ENCODE data around the gene TTC34. TPM values are rescaled to one million over a fixed set of nuclear protein-coding genes. Genes with fewer than 3 reads are reported as not detected.
A peak's percentile ranks its signal among the peaks of the same experiment; 100 is the strongest.

The TTC34 gene
- total and polyA plus RNA-seq, 2 donors from 2014 or later: 0.15 to 2.4 TPM

DNA sequence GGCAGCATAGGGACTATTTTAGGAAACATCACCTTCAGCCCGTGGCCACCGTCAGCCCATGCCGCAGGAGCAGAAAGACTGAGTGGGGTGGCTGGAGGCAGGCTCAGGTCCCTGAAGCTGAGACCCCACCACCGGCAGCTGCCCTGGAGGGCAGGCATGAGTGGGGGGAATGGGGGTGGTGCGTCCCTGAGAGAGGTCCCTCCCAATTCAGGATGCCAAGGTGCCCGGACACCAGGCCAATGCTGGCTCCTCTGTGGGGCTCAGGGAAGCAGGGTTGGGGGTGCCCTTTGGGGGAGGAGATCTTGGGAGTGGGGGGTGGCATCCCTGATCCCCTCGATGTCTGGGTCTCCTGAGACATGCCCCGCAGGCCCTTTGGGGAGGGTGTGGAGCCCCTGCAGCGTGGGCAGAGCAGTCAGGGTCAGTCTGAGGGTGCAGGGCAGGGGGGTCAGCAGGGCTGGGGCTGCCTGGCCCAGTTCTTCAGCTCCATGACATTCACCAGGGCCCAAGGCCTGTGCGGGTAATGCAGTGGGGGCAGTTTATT is 998 bp upstream of the TTC34 start:
- DNase-seq (peak in 2 of 5 donors; percentile 34 to 58), FAIRE-seq (no peak)
- Histone ChIP-seq H3K9me3 (ENCODE audit: control insufficient read depth in 2 of 3, insufficient read depth in 1 of 3, low read length in 3 of 3) (no peaks in the 10 kb centered on the region), H3K4me1 (ENCODE audit: control insufficient read depth in 2 of 3, insufficient read depth in 2 of 3, low read depth in 1 of 3, low read length in 3 of 3) (no peaks in the 10 kb centered on the region), H3K27me3 (ENCODE audit: control insufficient read depth, insufficient read depth, low read length) (peaks cover 3% of the 10 kb centered on the region), H3K27ac (ENCODE audit: low read depth in 2 of 2, low read length in 2 of 2) (no peak overlapping the region), H3K4me3 (ENCODE audit: low read length in 3 of 3) (no peak overlapping the region), H3K9ac (ENCODE audit: low read length in 3 of 3) (no peak overlapping the region), H3K36me3 (ENCODE audit: control insufficient read depth in 2 of 3, insufficient read depth in 3 of 3, low read length in 3 of 3) (no peaks in the 10 kb centered on the region)
- intact Hi-C loops (cut with DNase I): no loop called here
- TF ChIP-seq, protein P1, sequence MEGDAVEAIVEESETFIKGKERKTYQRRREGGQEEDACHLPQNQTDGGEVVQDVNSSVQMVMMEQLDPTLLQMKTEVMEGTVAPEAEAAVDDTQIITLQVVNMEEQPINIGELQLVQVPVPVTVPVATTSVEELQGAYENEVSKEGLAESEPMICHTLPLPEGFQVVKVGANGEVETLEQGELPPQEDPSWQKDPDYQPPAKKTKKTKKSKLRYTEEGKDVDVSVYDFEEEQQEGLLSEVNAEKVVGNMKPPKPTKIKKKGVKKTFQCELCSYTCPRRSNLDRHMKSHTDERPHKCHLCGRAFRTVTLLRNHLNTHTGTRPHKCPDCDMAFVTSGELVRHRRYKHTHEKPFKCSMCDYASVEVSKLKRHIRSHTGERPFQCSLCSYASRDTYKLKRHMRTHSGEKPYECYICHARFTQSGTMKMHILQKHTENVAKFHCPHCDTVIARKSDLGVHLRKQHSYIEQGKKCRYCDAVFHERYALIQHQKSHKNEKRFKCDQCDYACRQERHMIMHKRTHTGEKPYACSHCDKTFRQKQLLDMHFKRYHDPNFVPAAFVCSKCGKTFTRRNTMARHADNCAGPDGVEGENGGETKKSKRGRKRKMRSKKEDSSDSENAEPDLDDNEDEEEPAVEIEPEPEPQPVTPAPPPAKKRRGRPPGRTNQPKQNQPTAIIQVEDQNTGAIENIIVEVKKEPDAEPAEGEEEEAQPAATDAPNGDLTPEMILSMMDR (IDR thresholded peaks at IDR 0.05; ENCODE audit: borderline replicate concordance, extremely low read depth, insufficient read depth): no peak

DNA sequence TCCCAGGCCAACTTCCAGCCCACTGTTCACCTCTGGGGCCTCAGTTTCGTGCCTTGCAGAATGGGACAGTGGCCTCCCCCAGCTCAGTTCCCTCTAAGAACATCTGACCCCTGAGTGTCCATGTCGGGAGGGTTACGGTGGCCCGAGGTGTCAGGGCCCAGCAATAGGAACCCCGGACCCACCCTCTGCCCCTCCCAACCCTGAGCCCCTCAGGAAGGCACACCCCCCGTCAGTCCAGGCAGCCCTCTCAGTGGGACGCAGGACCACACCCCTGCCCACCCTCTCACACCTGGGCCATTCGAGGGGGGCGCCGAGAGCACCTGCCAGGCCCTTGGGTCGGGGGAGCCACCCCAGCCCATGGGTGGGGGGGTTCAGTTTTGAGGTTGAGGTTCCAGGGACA is 447 bp downstream of the TTC34 start:
- no peak overlapping the region for H3K27ac ChIP-seq (ENCODE audit: low read depth in 2 of 2, low read length in 2 of 2)
- H3K4me3 ChIP-seq (ENCODE audit: low read length in 3 of 3): no peak overlapping the region
- intact Hi-C loops (cut with DNase I): no loop called here
- peaks cover 0 to under 1% (median 0%) of the 10 kb centered on the region in 3 donors for H3K9me3 ChIP-seq (ENCODE audit: control insufficient read depth in 2 of 3, insufficient read depth in 1 of 3, low read length in 3 of 3)
- FAIRE-seq (no peak), DNase-seq (peak in 2 of 5 donors; percentile 33 to 44)
- TF ChIP-seq, protein P1 (IDR thresholded peaks at IDR 0.05; ENCODE audit: borderline replicate concordance, extremely low read depth, insufficient read depth): no peak
- H3K4me1 ChIP-seq (ENCODE audit: control insufficient read depth in 2 of 3, insufficient read depth in 2 of 3, low read depth in 1 of 3, low read length in 3 of 3): no peaks in the 10 kb centered on the region
- no peaks in the 10 kb centered on the region for H3K36me3 ChIP-seq (ENCODE audit: control insufficient read depth in 2 of 3, insufficient read depth in 3 of 3, low read length in 3 of 3)
- peaks cover 1% of the 10 kb centered on the region for H3K27me3 ChIP-seq (ENCODE audit: control insufficient read depth, insufficient read depth, low read length)
- no peak overlapping the region for H3K9ac ChIP-seq (ENCODE audit: low read length in 3 of 3)

DNA sequence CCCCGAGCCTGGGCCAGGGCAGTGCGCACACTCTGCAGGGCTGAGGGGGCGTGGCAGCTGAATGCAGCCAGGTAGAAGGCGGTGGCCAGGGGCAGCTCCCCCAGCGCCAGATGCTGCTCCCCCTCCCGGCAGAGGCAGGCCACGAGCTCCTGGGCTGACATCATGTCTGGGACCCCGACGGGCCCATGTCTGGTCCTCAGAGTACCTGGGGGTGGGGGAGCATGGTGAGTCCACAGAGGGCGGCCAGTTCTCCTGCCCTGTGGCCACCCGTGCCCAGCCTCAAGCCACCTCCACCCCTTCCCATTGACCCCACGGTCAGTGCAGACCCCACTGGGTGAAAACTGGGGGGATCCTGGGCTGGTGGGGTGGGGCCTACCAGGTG is 838 bp downstream of the TTC34 start:
- no peaks in the 10 kb centered on the region for H3K4me1 ChIP-seq (ENCODE audit: control insufficient read depth in 2 of 3, insufficient read depth in 2 of 3, low read depth in 1 of 3, low read length in 3 of 3)
- no peaks in the 10 kb centered on the region for H3K36me3 ChIP-seq (ENCODE audit: control insufficient read depth in 2 of 3, insufficient read depth in 3 of 3, low read length in 3 of 3)
- DNase-seq (peak in 1 of 5 donors; percentile 65), FAIRE-seq (no peak)
- intact Hi-C loops (cut with DNase I): no loop called here
- no peak overlapping the region for H3K4me3 ChIP-seq (ENCODE audit: low read length in 3 of 3)
- H3K27me3 ChIP-seq (ENCODE audit: control insufficient read depth, insufficient read depth, low read length): no peaks in the 10 kb centered on the region
- no peak overlapping the region for H3K27ac ChIP-seq (ENCODE audit: low read depth in 2 of 2, low read length in 2 of 2)
- peaks cover 0 to 4% (median 0%) of the 10 kb centered on the region in 3 donors for H3K9me3 ChIP-seq (ENCODE audit: control insufficient read depth in 2 of 3, insufficient read depth in 1 of 3, low read length in 3 of 3)
- TF ChIP-seq, protein P1 (IDR thresholded peaks at IDR 0.05; ENCODE audit: borderline replicate concordance, extremely low read depth, insufficient read depth): no peak
- no peak overlapping the region for H3K9ac ChIP-seq (ENCODE audit: low read length in 3 of 3)
